Subcutaneous abdominal adipose tissue (tissue), 5 donors: ENCODE data around the gene PPP1R16B.

Source experiments
- H3K27ac ChIP-seq: one replicate; pipeline ENCODE4 v1.7.0; 2013; ENCODE audit warnings: low read depth, mild to moderate bottlenecking, inconsistent platforms, low read length, moderate library complexity
- H3K27me3 ChIP-seq, 5 donors: one replicate each; pipeline ENCODE4 v1.7.0; 2013; ENCODE audit warnings: low read length in 5 of 5, inconsistent platforms in 1 of 5; ENCODE audit not compliant: control insufficient read depth in 5 of 5, insufficient read depth in 4 of 5
- H3K36me3 ChIP-seq, 5 donors: one replicate each; pipeline ENCODE4 v1.7.0; 2013; ENCODE audit warnings: low read length in 5 of 5; ENCODE audit not compliant: control insufficient read depth in 5 of 5, insufficient read depth in 5 of 5
- H3K4me1 ChIP-seq, 5 donors: one replicate each; pipeline ENCODE4 v1.7.0; 2013; ENCODE audit warnings: low read length in 5 of 5, mild to moderate bottlenecking in 3 of 5, moderate library complexity in 1 of 5; ENCODE audit not compliant: control insufficient read depth in 5 of 5, insufficient read depth in 5 of 5
- H3K4me3 ChIP-seq, 5 donors: one replicate each; pipeline ENCODE4 v1.7.0; 2013; ENCODE audit warnings: low read length in 5 of 5, low read depth in 1 of 5
- H3K9ac ChIP-seq, 5 donors: one replicate each; pipeline ENCODE4 v1.7.0; 2013; ENCODE audit warnings: low read length in 5 of 5, mild to moderate bottlenecking in 4 of 5, moderate library complexity in 3 of 5
- H3K9me3 ChIP-seq, 5 donors: one replicate each; pipeline ENCODE4 v1.7.0; 2013; ENCODE audit warnings: low read length in 5 of 5; ENCODE audit not compliant: control insufficient read depth in 5 of 5
- donor health status: healthy.
- donor health status: healthy.
- donor health status: healthy.
- donor health status: healthy.
- donor health status: healthy.

PPP1R16B gene

GRCh38 chr20:38897267-38897666 lies 91.8 kb downstream of the PPP1R16B start:
- Histone ChIP-seq H3K4me1 (peaks cover 0 to 16% (median 10%) of the 10 kb centered on the region in 5 donors), H3K9ac (no peak overlapping the region), H3K27me3 (peaks cover 0 to 16% (median 6%) of the 10 kb centered on the region in 5 donors), H3K27ac (no peak overlapping the region), H3K9me3 (no peaks in the 10 kb centered on the region), H3K4me3 (no peak overlapping the region), H3K36me3 (peaks cover 0 to 21% (median 10%) of the 10 kb centered on the region in 5 donors)

- Histone ChIP-seq H3K4me1 (no peaks in the 10 kb centered on the region), H3K4me3 (no peak overlapping the region), H3K9me3 (peaks cover 7 to 12% (median 8%) of the 10 kb centered on the region in 5 donors), H3K36me3 (peaks cover 0 to 51% (median 32%) of the 10 kb centered on the region in 5 donors), H3K9ac (no peak overlapping the region), H3K27ac (no peak overlapping the region), H3K27me3 (peaks cover 0 to 7% (median 4%) of the 10 kb centered on the region in 5 donors)
These were observed 95.1 kb downstream of the PPP1R16B start for GRCh38 chr20:38900606-38901005.

- no peak overlapping the region for H3K4me3 ChIP-seq
- peaks cover 0 to 61% (median 43%) of the 10 kb centered on the region in 5 donors for H3K36me3 ChIP-seq
- H3K9ac ChIP-seq, result no peak overlapping the region
- H3K4me1 ChIP-seq, result no peaks in the 10 kb centered on the region
- peaks cover 8 to 16% (median 10%) of the 10 kb centered on the region in 5 donors for H3K9me3 ChIP-seq
- H3K27me3 ChIP-seq, result peaks cover 2 to 8% (median 4%) of the 10 kb centered on the region in 5 donors
- H3K27ac ChIP-seq, result no peak overlapping the region
These were observed 97.1 kb downstream of the PPP1R16B start for GRCh38 chr20:38902601-38903000.

- H3K36me3 ChIP-seq, result peaks cover 0 to 68% (median 50%) of the 10 kb centered on the region in 5 donors
- peaks cover 8 to 16% (median 10%) of the 10 kb centered on the region in 5 donors for H3K9me3 ChIP-seq
- H3K4me3 ChIP-seq, result no peak overlapping the region
- no peak overlapping the region for H3K9ac ChIP-seq
- H3K4me1 ChIP-seq, result no peaks in the 10 kb centered on the region
- peaks cover 2 to 11% (median 5%) of the 10 kb centered on the region in 5 donors for H3K27me3 ChIP-seq
- no peak overlapping the region for H3K27ac ChIP-seq
These were observed 97.8 kb downstream of the PPP1R16B start for GRCh38 chr20:38903335-38903734.

DNA sequence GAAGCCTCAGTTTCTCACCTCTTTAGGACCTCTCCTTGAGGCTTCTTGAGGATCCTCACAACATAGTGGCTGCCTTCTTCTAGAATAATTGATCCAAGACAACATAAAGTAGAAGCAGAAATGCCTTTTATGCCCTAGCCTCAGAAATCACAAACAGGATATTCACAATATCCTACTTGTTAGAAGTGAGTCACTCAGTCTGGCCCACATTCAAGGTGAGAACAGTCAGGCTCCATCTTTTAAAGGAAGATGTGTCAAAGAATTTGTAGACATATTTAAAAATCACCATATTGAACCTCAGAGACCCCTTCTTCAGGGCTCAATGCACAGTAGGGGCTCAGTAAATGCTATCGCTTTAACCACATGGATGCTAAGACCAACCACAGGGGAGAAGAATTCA lies 99.9 kb downstream of the PPP1R16B start:
- H3K9me3 ChIP-seq, result peaks cover 8 to 16% (median 10%) of the 10 kb centered on the region in 5 donors
- H3K4me1 ChIP-seq, result no peaks in the 10 kb centered on the region
- peaks cover 2 to 6% (median 4%) of the 10 kb centered on the region in 5 donors for H3K27me3 ChIP-seq
- peak overlapping the region in 2 of 5 donors; percentile 3 to 7 for H3K4me3 ChIP-seq
- no peak overlapping the region for H3K9ac ChIP-seq
- peaks cover 0 to 75% (median 52%) of the 10 kb centered on the region in 5 donors for H3K36me3 ChIP-seq
- no peak overlapping the region for H3K27ac ChIP-seq

DNA sequence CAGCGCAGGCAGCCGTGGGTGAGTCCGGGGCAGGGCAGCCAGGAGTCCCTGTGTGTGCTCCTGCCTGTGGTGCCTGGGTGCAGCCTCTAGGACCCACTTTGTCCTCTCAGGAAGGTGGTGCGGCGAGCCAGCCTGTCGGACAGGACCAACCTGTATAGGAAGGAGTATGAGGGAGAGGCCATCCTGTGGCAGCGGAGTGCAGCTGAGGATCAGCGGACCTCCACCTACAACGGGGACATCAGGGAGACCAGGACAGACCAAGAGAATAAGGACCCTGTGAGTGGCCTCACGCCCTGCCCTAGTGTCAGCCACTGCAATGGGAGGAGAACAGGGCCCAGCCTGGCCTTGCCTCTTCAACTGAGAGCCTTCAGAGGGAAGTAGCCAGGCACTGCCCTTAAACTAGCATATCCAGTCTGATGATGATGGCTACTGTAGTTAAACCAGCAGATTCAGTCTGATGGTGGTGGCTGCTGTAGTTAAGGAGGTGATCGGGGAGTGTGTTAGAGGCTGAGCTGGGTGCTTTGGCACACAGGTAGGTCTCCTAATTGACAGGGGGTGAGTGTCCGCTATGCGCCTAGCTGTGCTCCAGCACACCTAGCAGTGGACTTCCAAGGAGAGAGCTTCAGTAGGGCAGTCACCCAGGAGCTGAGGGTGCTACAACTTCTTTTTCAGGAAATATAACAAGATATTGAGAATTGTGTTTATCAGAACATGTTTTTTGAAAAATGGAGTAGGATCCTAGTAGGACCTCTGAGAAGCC lies 102.6 kb downstream of the PPP1R16B start:
- H3K4me3 ChIP-seq, result no peak overlapping the region
- H3K36me3 ChIP-seq, result peaks cover 0 to 56% (median 37%) of the 10 kb centered on the region in 5 donors
- no peaks in the 10 kb centered on the region for H3K4me1 ChIP-seq
- H3K27ac ChIP-seq, result no peak overlapping the region
- H3K9ac ChIP-seq, result no peak overlapping the region
- peaks cover 8 to 16% (median 10%) of the 10 kb centered on the region in 5 donors for H3K9me3 ChIP-seq
- peaks cover 0 to 5% (median 2%) of the 10 kb centered on the region in 5 donors for H3K27me3 ChIP-seq

- Histone ChIP-seq H3K4me3 (no peak overlapping the region), H3K9ac (no peak overlapping the region), H3K4me1 (no peaks in the 10 kb centered on the region), H3K36me3 (peaks cover 0 to 48% (median 29%) of the 10 kb centered on the region in 5 donors), H3K27ac (no peak overlapping the region), H3K9me3 (no peaks in the 10 kb centered on the region), H3K27me3 (peaks cover 0 to 12% (median 8%) of the 10 kb centered on the region in 5 donors)
These were observed 109.9 kb downstream of the PPP1R16B start for GRCh38 chr20:38915355-38915754.

DNA sequence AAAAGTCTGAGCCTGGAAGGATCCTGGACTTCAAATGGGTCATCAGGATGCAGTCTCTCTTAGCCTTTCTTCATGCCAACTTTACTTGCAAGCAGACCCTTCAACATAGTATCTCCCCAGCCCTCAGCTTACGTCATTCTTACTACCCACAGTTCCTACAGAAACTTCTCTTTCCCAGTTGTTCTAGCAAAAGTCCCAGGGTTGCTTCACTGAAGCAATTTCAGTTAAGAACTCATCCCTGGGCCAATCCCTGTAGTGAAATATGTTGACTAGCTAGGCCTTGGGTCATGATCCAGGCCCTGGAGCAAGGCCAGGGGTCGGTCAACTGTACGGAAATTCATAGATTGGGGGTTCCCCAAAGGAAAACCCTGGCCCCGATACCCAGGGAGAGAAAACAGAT lies 112.2 kb downstream of the PPP1R16B start:
- H3K9ac ChIP-seq, result no peak overlapping the region
- H3K27ac ChIP-seq, result no peak overlapping the region
- H3K36me3 ChIP-seq, result peaks cover 0 to 64% (median 32%) of the 10 kb centered on the region in 5 donors

GRCh38 chr20:38918172-38918571 lies 112.7 kb downstream of the PPP1R16B start:
- Histone ChIP-seq H3K27ac (no peak overlapping the region), H3K9ac (no peak overlapping the region), H3K9me3 (no peaks in the 10 kb centered on the region), H3K36me3 (peaks cover 0 to 64% (median 32%) of the 10 kb centered on the region in 5 donors), H3K4me1 (no peaks in the 10 kb centered on the region), H3K27me3 (peaks cover 3 to 16% (median 12%) of the 10 kb centered on the region in 5 donors), H3K4me3 (no peak overlapping the region)

More for the DNA sequence above, 112.2 kb downstream of the PPP1R16B start:
- Histone ChIP-seq H3K4me3 (no peak overlapping the region), H3K9me3 (no peaks in the 10 kb centered on the region), H3K27me3 (peaks cover 3 to 16% (median 12%) of the 10 kb centered on the region in 5 donors), H3K4me1 (no peaks in the 10 kb centered on the region)

GRCh38 chr20:38919683-38920082 lies 114.2 kb downstream of the PPP1R16B start:
- H3K4me1 ChIP-seq, result no peaks in the 10 kb centered on the region
- peaks cover 0 to 60% (median 24%) of the 10 kb centered on the region in 5 donors for H3K36me3 ChIP-seq
- H3K9ac ChIP-seq, result no peak overlapping the region
- H3K4me3 ChIP-seq, result no peak overlapping the region
- peaks cover 0 to 15% (median 7%) of the 10 kb centered on the region in 5 donors for H3K27me3 ChIP-seq
- no peak overlapping the region for H3K27ac ChIP-seq
- no peaks in the 10 kb centered on the region for H3K9me3 ChIP-seq
